ENCODE measurements around the gene PKDREJ. TPM values are rescaled to one million over a fixed set of nuclear protein-coding genes. Genes with fewer than 3 reads are reported as not detected.
A peak's percentile ranks its signal among the peaks of the same experiment; 100 is the strongest.

PKDREJ gene
- total and polyA plus RNA-seq, 5 experiments from 2014 or later, result not detected

DNA sequence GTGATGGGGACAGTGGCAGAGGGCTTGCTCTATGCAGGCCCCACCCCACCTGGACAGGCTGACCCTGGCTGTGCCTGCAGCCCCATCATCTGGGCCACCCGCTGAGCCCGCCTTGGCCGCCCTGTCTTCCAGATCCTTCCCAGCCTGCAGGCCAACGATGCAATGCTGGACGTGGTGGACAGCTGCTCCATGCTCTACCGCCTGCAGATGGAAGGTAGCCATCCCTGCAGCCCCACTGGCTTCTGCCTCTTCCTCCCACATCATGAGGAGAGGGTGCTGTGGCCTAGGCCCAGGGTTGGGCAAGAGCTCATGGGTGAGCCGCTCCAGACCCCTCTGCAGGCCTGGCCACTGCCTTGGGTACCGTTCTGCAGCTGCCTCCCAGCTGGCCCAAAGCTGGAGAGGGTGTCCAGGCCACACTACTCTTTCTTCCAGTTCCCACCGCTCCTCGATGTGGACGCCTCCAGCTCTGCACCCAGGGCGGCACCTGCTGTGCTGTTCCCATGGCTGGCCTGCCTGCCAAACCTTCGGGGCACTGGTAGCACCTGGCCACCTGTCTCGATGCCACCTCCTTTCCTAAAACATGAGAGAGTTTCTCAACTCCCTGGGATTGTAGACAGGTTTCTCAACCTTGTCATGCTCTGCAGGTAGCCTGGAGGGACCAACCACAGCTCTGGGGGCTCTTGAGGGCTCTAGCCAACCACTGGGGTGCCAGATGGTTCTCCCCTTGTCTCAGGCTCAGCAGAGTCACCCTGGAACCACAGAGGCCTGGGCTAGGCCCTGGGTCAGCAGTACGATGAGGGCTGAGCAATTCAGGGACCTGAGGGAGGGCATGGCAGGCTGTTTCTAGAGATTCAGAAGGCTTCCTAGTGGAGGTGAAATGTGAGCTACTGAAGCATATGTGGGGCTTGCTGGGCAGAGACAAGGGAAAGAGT lies 24.1 kb upstream of the PKDREJ start:
- H3K36me3 Mint-ChIP-seq, result peaks cover 0 to 30% (median 7%) of the 10 kb centered on the region in 3 donors
- POLR2A ChIA-PET, result interaction anchor here (0.6 to 2.2 kb wide), 2 partner anchors 9 to 10 kb away, joined by 6 to 7 read pairs; partner anchors contain the start of gene GTSE1
- DNase-seq (peak in 1 of 10 donors; percentile 58), ATAC-seq (no peak)
- H3K4me1 Mint-ChIP-seq, result peaks cover 8 to 36% (median 13%) of the 10 kb centered on the region in 4 donors
- peak overlapping the region in 6 of 10 donors; percentile 40 to 95 (median 62) for H3K27ac Mint-ChIP-seq
- peak overlapping the region in 7 of 10 donors; percentile 18 to 74 (median 53) for H3K4me3 Mint-ChIP-seq
- no peaks in the 10 kb centered on the region for H3K27me3 Mint-ChIP-seq
- no peaks in the 10 kb centered on the region for H3K9me3 Mint-ChIP-seq

DNA sequence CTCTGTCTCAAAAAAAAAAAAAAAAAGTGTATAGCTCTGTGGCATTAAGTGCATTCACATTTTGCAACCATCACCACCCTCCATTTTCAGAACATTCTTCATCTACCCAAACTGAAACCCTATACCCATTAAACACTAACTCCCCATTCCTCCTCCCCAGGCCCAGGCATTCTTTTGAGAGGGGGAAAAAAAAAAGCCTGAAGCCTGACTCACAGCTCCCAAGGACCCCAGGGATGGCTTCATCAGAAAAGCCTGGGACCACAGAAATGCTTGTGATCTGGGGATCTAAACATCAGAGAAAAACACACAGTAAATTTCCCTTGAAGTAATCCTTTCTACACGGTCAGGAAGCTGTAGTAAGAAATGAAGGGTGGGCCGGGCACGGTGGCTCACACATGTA lies 22.9 kb upstream of the PKDREJ start:
- peaks cover 0 to 38% (median 9%) of the 10 kb centered on the region in 3 donors for H3K36me3 Mint-ChIP-seq

DNA sequence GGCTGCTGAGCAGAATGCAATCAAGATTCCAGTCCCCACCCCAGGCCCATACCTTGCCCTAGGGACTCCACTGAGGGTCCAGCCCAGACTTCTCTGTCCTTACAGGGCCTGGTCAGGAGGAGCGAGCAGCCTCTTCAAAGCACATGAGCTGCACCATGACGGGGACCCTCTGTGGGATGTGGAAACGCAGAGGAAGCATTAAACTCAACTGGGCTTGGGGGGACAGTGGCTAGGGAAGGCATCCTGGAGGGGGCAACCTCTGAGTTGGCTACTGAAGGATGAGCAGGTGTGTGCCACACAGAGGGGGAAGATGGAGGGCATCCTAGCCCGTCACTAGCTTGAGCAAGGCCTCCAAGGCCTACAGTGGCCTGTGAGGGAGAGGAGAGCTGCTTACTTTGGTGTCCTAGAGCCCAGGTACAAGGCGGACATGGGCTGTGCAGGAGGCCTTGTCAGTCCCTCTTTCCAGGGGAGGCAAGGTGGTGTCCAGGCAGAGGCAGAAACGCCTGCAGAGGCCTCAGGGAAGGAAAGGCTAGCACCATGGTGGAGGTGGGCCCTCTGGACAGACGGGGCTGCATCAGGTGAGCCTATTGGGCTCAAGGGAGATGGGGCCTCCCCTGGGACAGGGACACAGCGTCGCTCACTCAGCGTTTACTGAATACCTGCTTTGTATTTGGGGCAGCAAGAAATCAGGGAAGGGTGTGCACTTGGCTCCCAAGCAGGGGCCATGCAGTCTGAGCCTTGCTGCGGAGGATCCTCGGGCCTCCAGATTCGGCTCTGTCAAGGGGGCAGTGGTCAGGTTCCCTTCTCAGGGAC lies 18.9 kb upstream of the PKDREJ start:
- H3K4me1 Mint-ChIP-seq, result peaks cover 0 to 11% (median under 1%) of the 10 kb centered on the region in 4 donors
- no peaks in the 10 kb centered on the region for H3K27me3 Mint-ChIP-seq
- ATAC-seq (no peak), DNase-seq (peak in 1 of 10 donors; percentile 59)
- H3K4me3 Mint-ChIP-seq, result peak overlapping the region in 2 of 10 donors; percentile 66 to 81
- peaks cover 0 to 62% (median 15%) of the 10 kb centered on the region in 3 donors for H3K36me3 Mint-ChIP-seq
- peak overlapping the region in 4 of 10 donors; percentile 63 to 93 (median 72) for H3K27ac Mint-ChIP-seq
- no peaks in the 10 kb centered on the region for H3K9me3 Mint-ChIP-seq
- POLR2A ChIA-PET, result no interaction called here

More for the DNA sequence above, 22.9 kb upstream of the PKDREJ start:
- Mint-ChIP-seq H3K27ac (peak overlapping the region in 4 of 10 donors; percentile 24 to 71 (median 49)), H3K4me3 (no peak overlapping the region), H3K27me3 (no peaks in the 10 kb centered on the region), H3K9me3 (no peaks in the 10 kb centered on the region), H3K4me1 (peaks cover 8 to 33% (median 13%) of the 10 kb centered on the region in 4 donors)
- POLR2A ChIA-PET, result interaction anchor here (2.2 kb wide), 1 partner anchor 10 kb away, joined by 7 read pairs; the partner anchor contains the start of gene GTSE1
- ATAC-seq (no peak), DNase-seq (no peak)

DNA sequence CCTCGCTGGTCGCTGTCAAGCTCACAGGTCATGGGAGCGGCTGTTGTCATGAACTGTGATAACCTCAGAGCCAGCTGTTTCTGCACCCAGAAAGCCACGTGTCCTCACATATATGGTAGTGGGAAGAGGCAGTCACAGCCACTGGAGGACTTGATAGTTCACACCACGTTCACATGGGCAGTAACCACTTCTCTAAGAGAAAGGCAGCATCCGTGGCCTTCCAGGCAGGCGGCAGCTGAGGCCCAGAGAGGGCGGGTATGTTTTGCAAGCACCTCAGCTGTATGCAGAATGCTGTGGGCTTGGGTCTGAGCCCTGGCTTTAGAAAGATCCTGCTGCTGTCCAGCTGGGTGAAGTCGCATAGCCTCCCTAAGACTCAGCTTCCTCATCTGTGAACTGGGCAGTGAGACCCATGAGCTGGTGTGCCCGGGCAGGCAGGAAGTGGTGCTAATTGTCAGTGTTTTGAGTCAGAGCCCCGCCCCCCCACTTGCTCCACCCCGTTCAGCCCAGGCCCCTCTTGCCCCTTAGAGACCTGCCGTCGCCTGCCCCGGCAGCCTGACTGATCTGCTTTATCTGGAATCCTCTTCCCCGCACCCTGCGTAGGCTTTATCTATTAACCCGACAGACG lies 18.0 kb upstream of the PKDREJ start:
- Mint-ChIP-seq H3K27me3 (no peaks in the 10 kb centered on the region), H3K4me1 (peaks cover 0 to 12% (median 1%) of the 10 kb centered on the region in 4 donors), H3K4me3 (peak overlapping the region in 2 of 10 donors; percentile 66 to 81), H3K9me3 (no peaks in the 10 kb centered on the region), H3K36me3 (peaks cover 0 to 65% (median 17%) of the 10 kb centered on the region in 3 donors), H3K27ac (peak overlapping the region in 4 of 10 donors; percentile 9 to 93 (median 74))
- ATAC-seq (peak in 1 of 2 donors; percentile 14), DNase-seq (peak in 2 of 10 donors; percentile 16 to 57)
- POLR2A ChIA-PET, result no interaction called here

DNA sequence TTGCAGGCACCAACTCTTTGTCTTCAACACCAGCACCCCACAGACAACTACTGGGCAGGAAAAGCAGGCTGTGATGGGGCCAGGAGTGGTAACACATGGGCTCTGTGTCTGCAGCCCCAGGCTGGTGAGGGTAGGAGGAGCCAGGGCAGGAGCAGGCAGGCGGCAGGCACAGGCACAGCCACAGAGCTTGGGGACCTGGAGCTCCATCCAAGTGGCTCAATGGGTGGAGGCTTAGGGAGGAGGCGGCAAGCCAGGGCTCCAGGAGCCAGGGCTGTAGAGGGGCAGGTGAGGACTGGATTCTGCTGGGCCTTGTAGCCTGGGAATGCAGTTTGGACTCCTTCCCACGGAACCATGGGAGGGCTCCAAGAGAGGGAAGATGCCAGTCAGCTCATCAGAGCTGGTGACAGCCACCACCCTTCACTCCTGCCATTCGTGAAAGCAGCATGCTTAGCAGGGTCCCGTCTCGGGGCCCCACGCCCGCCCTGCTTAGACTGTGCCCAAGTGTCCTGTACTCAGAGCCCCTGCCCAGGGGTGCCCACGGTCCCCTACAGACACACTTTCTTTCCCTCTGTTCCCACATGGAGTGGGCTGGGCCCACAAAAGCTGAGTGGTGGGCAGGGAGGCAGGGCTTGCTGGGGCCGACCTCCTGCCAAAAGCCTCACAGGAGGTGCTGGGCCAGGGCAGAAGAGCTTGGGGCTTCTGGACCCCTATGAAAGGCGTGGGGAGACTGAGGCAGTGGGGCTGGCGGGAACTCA lies 17.1 kb upstream of the PKDREJ start:
- Mint-ChIP-seq H3K4me3 (peak overlapping the region in 1 of 10 donors; percentile 66), H3K9me3 (peaks cover 0 to 3% (median 0%) of the 10 kb centered on the region in 9 donors), H3K36me3 (peaks cover 4 to 67% (median 18%) of the 10 kb centered on the region in 3 donors), H3K27ac (peak overlapping the region in 4 of 10 donors; percentile 20 to 93 (median 56)), H3K4me1 (peaks cover 0 to 18% (median 1%) of the 10 kb centered on the region in 4 donors), H3K27me3 (no peaks in the 10 kb centered on the region)
- POLR2A ChIA-PET, result no interaction called here
- no peak for DNase-seq
- ATAC-seq, result no peak

DNA sequence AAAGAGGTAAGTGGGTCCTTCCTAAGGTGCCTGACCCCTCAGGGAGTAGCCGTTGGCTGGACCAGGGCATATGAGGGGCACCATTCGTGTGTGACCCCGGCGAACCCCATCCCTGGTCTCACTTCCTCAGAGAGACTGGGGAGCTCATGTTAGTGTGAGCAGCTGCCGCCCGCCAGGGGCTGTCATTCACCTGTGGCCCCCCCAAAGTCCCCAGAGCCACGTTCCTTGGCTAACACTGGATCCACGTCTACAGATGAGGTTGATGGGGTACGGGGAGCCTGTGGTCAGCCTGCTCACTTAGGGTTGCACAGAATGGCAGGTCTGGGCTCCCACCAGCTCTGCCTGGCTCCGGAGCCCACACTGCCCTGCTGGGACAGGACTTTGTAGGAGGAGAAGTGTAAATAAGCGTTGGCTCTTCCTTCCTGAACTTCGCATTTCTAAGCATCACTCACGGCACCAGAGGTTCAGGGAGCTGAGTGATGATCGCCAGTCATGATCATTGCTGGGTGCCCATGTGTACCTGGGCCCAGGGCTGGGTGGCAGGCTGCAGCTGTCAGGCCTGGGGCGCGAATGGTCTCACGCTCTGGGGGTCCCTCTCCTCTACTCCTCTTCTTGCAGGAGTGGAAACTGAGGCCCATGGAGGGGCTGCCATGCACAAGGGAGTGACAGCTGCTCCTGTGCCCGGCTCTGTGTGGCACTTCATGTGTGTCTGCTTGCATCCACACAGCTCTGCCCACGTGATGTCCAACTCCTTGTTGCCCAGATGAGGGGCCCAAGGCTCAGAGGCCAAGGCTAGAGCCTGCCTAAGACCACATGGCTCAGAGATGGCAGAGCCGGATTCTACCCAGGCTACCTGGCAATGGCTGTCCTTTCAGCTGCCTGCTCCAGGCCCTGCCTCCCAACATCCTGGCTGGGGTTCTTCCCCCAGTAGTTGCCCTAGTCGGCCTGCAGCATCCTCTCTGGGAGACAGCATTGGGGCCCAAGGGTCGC lies 15.8 kb upstream of the PKDREJ start:
- Mint-ChIP-seq H3K4me3 (peak overlapping the region in 1 of 10 donors; percentile 37), H3K4me1 (peaks cover 0 to 18% (median 1%) of the 10 kb centered on the region in 4 donors), H3K27ac (no peak overlapping the region), H3K27me3 (no peaks in the 10 kb centered on the region), H3K9me3 (peaks cover 0 to 3% (median 0%) of the 10 kb centered on the region in 9 donors), H3K36me3 (peaks cover 5 to 61% (median 19%) of the 10 kb centered on the region in 3 donors)
- POLR2A ChIA-PET, result no interaction called here
- DNase-seq, result no peak
- no peak for ATAC-seq

DNA sequence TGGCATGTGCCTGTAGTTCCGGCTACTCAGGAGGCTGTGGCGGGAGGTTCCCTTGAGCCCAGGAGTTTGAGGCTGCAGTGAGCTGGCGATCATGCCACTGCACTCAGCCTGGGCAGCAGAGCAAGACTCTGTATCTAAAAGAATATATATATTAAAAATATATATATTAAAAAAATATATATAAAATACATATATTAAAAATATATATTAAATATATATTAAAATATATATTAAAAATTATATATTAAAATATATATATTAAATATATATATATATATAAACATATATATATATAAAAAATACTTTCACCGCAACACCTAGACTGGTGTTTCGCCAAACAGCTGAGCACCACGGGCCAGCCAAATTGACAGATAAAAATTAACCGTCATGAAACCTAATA lies 13.4 kb upstream of the PKDREJ start:
- Mint-ChIP-seq H3K9me3 (peaks cover 0 to 3% (median 0%) of the 10 kb centered on the region in 9 donors), H3K4me1 (peaks cover 0 to 18% (median 1%) of the 10 kb centered on the region in 4 donors), H3K27ac (peak overlapping the region in 1 of 10 donors; percentile 25), H3K27me3 (no peaks in the 10 kb centered on the region), H3K36me3 (peaks cover 5 to 54% (median 19%) of the 10 kb centered on the region in 3 donors), H3K4me3 (peak overlapping the region in 1 of 10 donors; percentile 22)
- DNase-seq (no peak), ATAC-seq (no peak)
- POLR2A ChIA-PET, result interaction anchor here (0.9 kb wide), 1 partner anchor 10 kb away, joined by 6 read pairs; no protein-coding TSS in a partner anchor

DNA sequence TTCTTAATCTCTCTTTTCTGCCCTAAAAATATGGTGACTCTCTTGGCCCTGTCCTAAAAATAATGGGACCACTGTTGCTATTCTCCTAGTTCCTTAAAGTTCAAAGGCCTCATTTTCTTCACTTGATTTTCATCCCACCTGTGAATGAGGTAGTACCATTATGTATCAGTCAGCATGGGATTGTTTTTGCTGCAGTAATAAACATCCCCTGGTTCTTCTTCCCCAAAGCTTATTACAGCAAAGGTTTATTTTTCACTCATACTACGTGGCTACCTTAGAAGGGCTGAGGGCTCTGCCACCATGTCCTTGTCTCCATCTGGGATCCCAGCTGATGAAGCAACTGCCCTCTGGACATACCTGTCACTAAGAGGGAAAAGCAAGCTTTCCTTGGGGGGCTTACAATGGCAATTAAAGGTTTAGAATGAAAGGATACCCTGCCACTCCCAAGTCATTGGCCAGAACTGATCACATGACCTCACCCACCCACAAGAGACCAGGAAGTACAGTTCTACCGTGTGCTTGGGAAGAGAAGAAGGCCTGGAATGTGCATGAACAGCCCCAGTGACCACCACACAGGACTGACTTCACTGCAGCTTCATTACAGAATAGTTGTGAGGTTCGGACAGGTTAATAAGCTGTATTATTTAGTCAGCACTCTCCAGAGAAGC lies 12.4 kb upstream of the PKDREJ start:
- no peak for ATAC-seq
- no peak overlapping the region for H3K4me3 Mint-ChIP-seq
- H3K27ac Mint-ChIP-seq, result peak overlapping the region in 2 of 10 donors; percentile 42 to 55
- H3K36me3 Mint-ChIP-seq, result peaks cover 5 to 47% (median 19%) of the 10 kb centered on the region in 3 donors
- H3K27me3 Mint-ChIP-seq, result no peaks in the 10 kb centered on the region
- peaks cover 0 to 14% (median 1%) of the 10 kb centered on the region in 4 donors for H3K4me1 Mint-ChIP-seq
- POLR2A ChIA-PET, result interaction anchor here (0.8 kb wide), 1 partner anchor 8 kb away, joined by 3 read pairs; the partner anchor contains the start of gene TTC38
- no peak for DNase-seq
- H3K9me3 Mint-ChIP-seq, result peaks cover 0 to 3% (median 0%) of the 10 kb centered on the region in 9 donors

DNA sequence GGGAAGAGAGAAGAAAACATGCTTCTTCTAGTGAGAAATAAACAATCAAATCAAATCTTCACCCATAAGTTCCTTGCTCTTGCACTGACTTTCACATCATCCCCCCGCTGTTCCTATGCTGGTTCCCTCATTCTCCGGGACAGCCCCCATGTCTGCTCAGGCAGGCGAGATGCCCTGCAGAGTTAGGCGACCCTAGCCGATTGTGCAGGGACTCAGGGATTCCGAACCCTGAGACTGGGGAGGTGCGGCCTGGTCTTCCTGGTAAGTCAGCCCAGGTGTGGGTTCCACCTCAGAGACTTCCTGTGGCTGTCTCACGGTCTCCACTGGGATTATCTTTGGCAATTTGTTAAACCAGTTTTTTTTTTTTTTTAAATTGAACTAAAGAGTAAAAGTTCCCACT lies 11.2 kb upstream of the PKDREJ start:
- POLR2A ChIA-PET, result no interaction called here
- no peak overlapping the region for H3K27ac Mint-ChIP-seq
- no peaks in the 10 kb centered on the region for H3K27me3 Mint-ChIP-seq
- DNase-seq (no peak), ATAC-seq (no peak)
- H3K36me3 Mint-ChIP-seq, result peaks cover 5 to 43% (median 19%) of the 10 kb centered on the region in 3 donors
- H3K4me3 Mint-ChIP-seq, result no peak overlapping the region
- peaks cover 0 to 21% (median 5%) of the 10 kb centered on the region in 4 donors for H3K4me1 Mint-ChIP-seq
- H3K9me3 Mint-ChIP-seq, result peaks cover 0 to 3% (median 0%) of the 10 kb centered on the region in 9 donors

Measured in naive thymus-derived CD8-positive, alpha-beta T cell (primary cell).